Gastrocnemius medialis (tissue), 4 donors: ENCODE measurements around the gene IL24. TPM values are rescaled to one million over a fixed set of nuclear protein-coding genes. Genes with fewer than 3 reads are reported as not detected.

Experiments
- ATAC-seq, 2 donors: fragments of 150-250 bp; one replicate each; pipeline ENCODE4 v1.9.1; 2016
- DNase-seq, 2 donors: peaks; one replicate each; pipeline ENCODE4 v3.0.0-alpha.2; 2019
- H3K27ac ChIP-seq, 4 donors: fragments of 200-600 bp; sonication (generic); 1 replicate in 1 of 4; 2 replicates in 3 of 4; pipeline ENCODE4 v1.5.1; 2016 to 2018; ENCODE audit warnings: mild to moderate bottlenecking in 2 of 4, moderate library complexity in 1 of 4
- H3K27me3 ChIP-seq, 3 donors: fragments of 200-600 bp; sonication (generic) in 2 of 3; 1 replicate in 1 of 3; 2 replicates in 2 of 3; pipeline versions ENCODE4 v1.5.1 to v1.6.0; 2016 to 2019; ENCODE audit warnings: mild to moderate bottlenecking in 1 of 3, moderate library complexity in 1 of 3
- H3K36me3 ChIP-seq, 2 donors: fragments of 200-600 bp; sonication (generic) in 1 of 2; one replicate each; pipeline ENCODE4 v1.5.1; 2017 to 2018
- H3K4me1 ChIP-seq, 2 donors: fragments of 200-600 bp; sonication (generic) in 1 of 2; one replicate each; pipeline ENCODE4 v1.5.1; 2016 to 2017; ENCODE audit warnings: mild to moderate bottlenecking in 2 of 2
- H3K4me3 ChIP-seq, 4 donors: fragments of 200-600 bp; sonication (generic) in 3 of 4; 1 replicate in 1 of 4; 2 replicates in 3 of 4; pipeline ENCODE4 v1.5.1; 2016 to 2019; ENCODE audit warnings: mild to moderate bottlenecking in 2 of 4
- H3K9me3 ChIP-seq, 3 donors: fragments of 200-600 bp; sonication (generic) in 2 of 3; 1 replicate in 1 of 3; 2 replicates in 2 of 3; pipeline ENCODE4 v1.5.1; 2016 to 2019
- POLR2A ChIP-seq, 2 donors: fragments of 450-650 bp; IDR thresholded peaks; one replicate each; pipeline ENCODE4 v1.6.1; 2017; ENCODE audit warnings: antibody characterized with exemption in 2 of 2, mild to moderate bottlenecking in 2 of 2, moderate library complexity in 2 of 2
- in situ Hi-C, 4 donors: fragments of 200-750 bp; cut with MboI; loops; one replicate each; pipeline versions ENCODE4 v1.15.0 to v1.8.0; 2017; ENCODE audit warnings: low sequenced_read_pairs in 4 of 4
- intact Hi-C: fragments of 100-400 bp; cut with DNase I; formaldehyde crosslinking; loops from one replicate; pipeline ENCODE4 v1.15.1; 2023; ENCODE audit warnings: low total_unique reads
- total RNA-seq, 4 donors: library from RNA; depleted of rRNA; stranded (reverse); fragments of >200 nt; gene quantifications; one replicate each; pipeline versions ENCODE4 v1.1.0 to v1.2.3, GENCODE V29; 2016
- TF ChIP-seq, protein P1 (sequence below), 5 experiments: fragments of 450-650 bp in 3 of 5; fragments of 200-600 bp in 2 of 5; sonication (generic) in 2 of 5; IDR thresholded peaks in 4 of 5; conservative IDR thresholded peaks in 1 of 5; 1 replicate in 4 of 5; 2 replicates in 1 of 5; pipeline ENCODE4 v1.5.1; 2016 to 2019; ENCODE audit warnings: antibody characterized with exemption in 5 of 5, mild to moderate bottlenecking in 3 of 5, moderate library complexity in 3 of 5

The IL24 gene
- total RNA-seq, 4 donors from 2014 or later = not detected

DNA sequence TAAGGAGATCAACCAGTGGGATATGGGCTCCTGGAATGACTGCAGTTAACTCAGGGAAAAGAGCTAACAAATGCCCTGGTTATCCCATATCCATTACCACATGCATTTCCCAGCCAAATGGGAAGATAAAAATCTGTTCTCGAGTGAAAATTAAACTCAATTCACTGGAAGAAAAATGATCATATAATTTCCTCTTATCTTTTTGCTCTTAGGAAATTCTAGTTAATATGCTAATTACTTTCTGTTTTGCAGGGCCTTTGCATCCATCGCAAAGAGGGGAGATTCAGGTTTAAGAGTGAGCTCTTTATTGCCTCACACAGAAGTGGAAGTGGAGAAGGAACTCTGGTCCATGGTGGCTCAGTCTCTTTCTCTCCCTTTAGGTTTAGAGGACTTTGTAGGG is 3.9 kb upstream of the IL24 start:
- intact Hi-C loops (loop anchor here (2.0 to 5.0 kb wide), 4 partner anchors 15 to 231 kb away; partner anchors contain the start of genes PFKFB2 and YOD1), in situ Hi-C loops (no loop called here)
- H3K4me1 ChIP-seq = peaks cover 21 to 36% of the 10 kb centered on the region in 2 donors
- DNase-seq (no peak), ATAC-seq (no peak)
- H3K36me3 ChIP-seq = no peaks in the 10 kb centered on the region
- no peak overlapping the region for H3K4me3 ChIP-seq
- TF ChIP-seq, protein P1, sequence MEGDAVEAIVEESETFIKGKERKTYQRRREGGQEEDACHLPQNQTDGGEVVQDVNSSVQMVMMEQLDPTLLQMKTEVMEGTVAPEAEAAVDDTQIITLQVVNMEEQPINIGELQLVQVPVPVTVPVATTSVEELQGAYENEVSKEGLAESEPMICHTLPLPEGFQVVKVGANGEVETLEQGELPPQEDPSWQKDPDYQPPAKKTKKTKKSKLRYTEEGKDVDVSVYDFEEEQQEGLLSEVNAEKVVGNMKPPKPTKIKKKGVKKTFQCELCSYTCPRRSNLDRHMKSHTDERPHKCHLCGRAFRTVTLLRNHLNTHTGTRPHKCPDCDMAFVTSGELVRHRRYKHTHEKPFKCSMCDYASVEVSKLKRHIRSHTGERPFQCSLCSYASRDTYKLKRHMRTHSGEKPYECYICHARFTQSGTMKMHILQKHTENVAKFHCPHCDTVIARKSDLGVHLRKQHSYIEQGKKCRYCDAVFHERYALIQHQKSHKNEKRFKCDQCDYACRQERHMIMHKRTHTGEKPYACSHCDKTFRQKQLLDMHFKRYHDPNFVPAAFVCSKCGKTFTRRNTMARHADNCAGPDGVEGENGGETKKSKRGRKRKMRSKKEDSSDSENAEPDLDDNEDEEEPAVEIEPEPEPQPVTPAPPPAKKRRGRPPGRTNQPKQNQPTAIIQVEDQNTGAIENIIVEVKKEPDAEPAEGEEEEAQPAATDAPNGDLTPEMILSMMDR (IDR thresholded peaks at IDR 0.05 in 4 of 5, conservative IDR thresholded peaks at IDR 0.05 in 1 of 5) = no peak
- no peak for TF ChIP-seq POLR2A (IDR thresholded peaks at IDR 0.05)
- no peaks in the 10 kb centered on the region for H3K9me3 ChIP-seq
- H3K27me3 ChIP-seq = no peaks in the 10 kb centered on the region
- peak overlapping the region in 3 of 4 donors; percentile 50 to 78 (median 51) for H3K27ac ChIP-seq

DNA sequence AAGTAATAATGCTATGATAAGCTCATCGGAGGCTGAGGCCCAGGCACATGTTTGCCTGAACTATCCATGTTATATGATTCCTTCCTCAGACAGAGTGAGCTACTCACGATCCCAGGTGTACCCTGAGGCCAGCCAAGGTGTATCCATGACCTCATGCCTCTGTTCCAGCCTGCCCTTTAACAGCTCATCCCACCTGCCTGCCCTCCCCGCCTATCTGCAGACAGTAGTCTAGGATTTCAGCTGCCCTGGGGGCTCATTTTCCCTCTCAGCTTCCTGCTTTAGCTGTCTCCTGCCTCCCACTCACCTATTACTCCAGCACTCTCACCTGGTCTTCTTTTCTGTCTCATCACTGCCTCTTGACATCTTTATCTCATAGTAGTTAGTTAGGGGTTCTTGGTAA is 1.9 kb upstream of the IL24 start:
- intact Hi-C loops (no loop called here), in situ Hi-C loops (no loop called here)
- no peak for TF ChIP-seq POLR2A (IDR thresholded peaks at IDR 0.05)
- TF ChIP-seq, protein P1 (IDR thresholded peaks at IDR 0.05 in 4 of 5, conservative IDR thresholded peaks at IDR 0.05 in 1 of 5) = no peak
- H3K27me3 ChIP-seq = no peaks in the 10 kb centered on the region
- no peaks in the 10 kb centered on the region for H3K9me3 ChIP-seq
- H3K4me1 ChIP-seq = peaks cover 22 to 42% of the 10 kb centered on the region in 2 donors
- peak overlapping the region in 2 of 4 donors; percentile 40 to 67 for H3K27ac ChIP-seq
- no peak overlapping the region for H3K4me3 ChIP-seq
- ATAC-seq (no peak), DNase-seq (no peak)
- no peaks in the 10 kb centered on the region for H3K36me3 ChIP-seq

DNA sequence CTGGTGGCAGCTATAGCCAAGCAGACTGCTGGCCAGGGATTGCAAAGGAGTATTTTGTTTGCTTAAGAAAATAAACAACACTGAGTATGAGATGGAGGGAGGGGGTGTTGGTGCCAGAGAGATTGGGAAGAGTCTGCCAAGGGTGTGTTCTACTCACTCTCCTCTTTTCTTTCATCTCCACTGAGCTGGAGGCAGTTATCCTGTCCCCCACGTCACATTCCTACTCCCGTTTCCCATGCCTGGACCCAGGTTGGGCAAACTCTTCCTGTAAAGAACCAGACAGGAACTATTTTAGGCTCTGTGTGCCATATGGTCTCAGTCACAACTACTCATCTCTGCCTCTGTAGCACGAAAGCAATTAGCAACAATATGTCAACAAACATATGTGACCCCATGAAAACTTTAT is 1.4 kb upstream of the IL24 start:
- ATAC-seq (peak in 1 of 2 donors; percentile 25), DNase-seq (no peak)
- Histone ChIP-seq H3K27ac (peak overlapping the region in 3 of 4 donors; percentile 1 to 67 (median 40)), H3K9me3 (no peaks in the 10 kb centered on the region), H3K4me3 (no peak overlapping the region), H3K27me3 (no peaks in the 10 kb centered on the region), H3K36me3 (no peaks in the 10 kb centered on the region), H3K4me1 (peaks cover 22 to 39% of the 10 kb centered on the region in 2 donors)
- intact Hi-C loops = no loop called here
- TF ChIP-seq, protein P1 (IDR thresholded peaks at IDR 0.05 in 4 of 5, conservative IDR thresholded peaks at IDR 0.05 in 1 of 5) = no peak
- in situ Hi-C loops = no loop called here

DNA sequence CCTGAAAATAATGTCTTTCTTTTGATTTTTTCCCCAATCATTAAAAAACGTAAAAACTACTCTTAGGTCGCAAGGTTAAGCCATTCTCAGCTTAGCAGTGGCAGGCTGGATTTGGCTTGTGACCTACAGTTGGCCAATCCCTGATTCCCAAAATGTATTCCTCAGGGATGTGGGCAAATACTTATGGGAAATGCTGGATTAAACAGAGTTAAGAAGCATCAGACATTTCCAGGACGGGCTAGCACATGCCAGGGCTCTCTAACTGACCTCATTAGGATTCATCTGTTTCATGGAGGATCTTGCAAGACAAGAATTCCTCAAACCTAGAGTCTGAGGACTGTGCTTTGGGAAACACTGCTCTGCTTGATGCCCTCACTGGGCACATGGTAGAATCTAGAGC is 982 bp upstream of the IL24 start:
- Histone ChIP-seq H3K36me3 (no peaks in the 10 kb centered on the region), H3K9me3 (no peaks in the 10 kb centered on the region), H3K27ac (peak overlapping the region in 3 of 4 donors; percentile 1 to 67 (median 40)), H3K4me3 (no peak overlapping the region), H3K27me3 (no peaks in the 10 kb centered on the region), H3K4me1 (peaks cover 20 to 39% of the 10 kb centered on the region in 2 donors)
- ATAC-seq = no peak
- in situ Hi-C loops (no loop called here), intact Hi-C loops (no loop called here)
- no peak for TF ChIP-seq POLR2A (IDR thresholded peaks at IDR 0.05)
- TF ChIP-seq, protein P1 (IDR thresholded peaks at IDR 0.05 in 4 of 5, conservative IDR thresholded peaks at IDR 0.05 in 1 of 5) = no peak
- no peak for DNase-seq
